ENCODE measurements around the gene IREB2. TPM values are rescaled to one million over a fixed set of nuclear protein-coding genes. Genes with fewer than 3 reads are reported as not detected.

The IREB2 gene
- total RNA-seq, 5 donors from 2014 or later (not counting 1 experiment from before 2014, with no cell fraction given) = 58.7 to 71.5 (median 65.1) TPM

DNA sequence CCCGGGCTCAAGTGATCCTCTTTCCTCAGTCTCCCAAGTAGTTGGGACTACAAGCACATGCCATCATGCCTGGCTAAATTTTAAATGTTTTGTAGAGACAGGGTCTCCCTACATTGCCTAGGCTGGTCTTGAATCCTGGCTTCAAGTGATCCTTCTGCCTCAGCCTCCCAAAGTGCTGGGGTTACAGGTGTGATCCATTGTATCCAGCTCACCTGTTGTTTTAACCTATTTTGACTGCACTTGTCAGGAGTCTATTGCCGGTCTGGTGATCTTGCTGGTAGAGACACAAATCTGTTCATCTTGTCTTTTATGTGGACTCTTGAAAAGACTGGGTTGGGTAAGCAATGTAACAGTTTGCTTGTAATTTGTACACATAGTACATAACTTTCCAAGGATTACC is 7.9 kb downstream of the IREB2 start:
- Histone ChIP-seq H3K9me3 (no peaks in the 10 kb centered on the region), H3K36me3 (ENCODE audit: control insufficient read depth in 2 of 2, extremely low read depth in 1 of 2, insufficient read depth in 1 of 2, low read length in 1 of 2) (peaks cover 5 to 48% of the 10 kb centered on the region in 2 donors), H3K4me1 (ENCODE audit: control insufficient read depth in 1 of 2, extremely low read depth in 1 of 2, insufficient read depth in 2 of 2, low read length in 2 of 2) (peaks cover 5 to 14% of the 10 kb centered on the region in 2 experiments), H3K4me3 (ENCODE audit: control insufficient read depth in 1 of 2, extremely low read depth in 1 of 2, low read length in 1 of 2) (no peak overlapping the region), H3K27ac (ENCODE audit: low read length) (no peak overlapping the region), H3K27me3 (replicated peaks in 1 of 2; ENCODE audit: control insufficient read depth in 2 of 2, extremely low read depth in 1 of 2, insufficient read depth in 2 of 2, low read length in 1 of 2) (no peaks in the 10 kb centered on the region)
- Mint-ChIP-seq H3K4me3 (no peak overlapping the region), H3K27me3 (no peaks in the 10 kb centered on the region), H3K9me3 (no peaks in the 10 kb centered on the region), H3K4me1 (peaks cover 73 to 87% (median 75%) of the 10 kb centered on the region in 3 donors), H3K27ac (no peak overlapping the region), H3K36me3 (peaks cover 44% of the 10 kb centered on the region)
- whole genome bisulfite sequencing (ENCODE audit: insufficient coverage) = no CpG with 5 or more reads among the region's 2 CpGs
- CTCF ChIA-PET = no interaction called here
- POLR2A ChIA-PET = no interaction called here
- DNase-seq = no peak
- no peak for ATAC-seq (replicated peaks in 1 of 4)

DNA sequence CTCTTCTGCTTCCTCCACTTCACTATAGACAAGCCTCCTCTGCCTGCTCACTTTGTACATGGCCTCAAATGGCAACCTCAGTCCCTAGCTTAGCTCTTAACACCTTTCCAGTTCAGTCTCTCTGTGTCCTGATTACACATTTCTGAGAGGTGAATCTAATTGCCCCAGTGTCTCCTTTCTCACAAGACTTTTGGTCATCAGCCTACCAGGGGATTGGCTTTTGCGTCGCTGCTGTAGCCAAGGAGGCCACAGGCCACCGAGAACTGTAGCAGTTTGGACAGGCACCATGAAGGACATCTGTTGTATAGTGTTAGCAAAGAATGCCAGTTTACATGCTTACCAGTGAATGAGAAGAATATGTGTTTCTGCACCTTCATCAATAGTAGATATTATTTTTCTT is 8.5 kb downstream of the IREB2 start:
- H3K27me3 ChIP-seq (replicated peaks in 1 of 2; ENCODE audit: control insufficient read depth in 2 of 2, extremely low read depth in 1 of 2, insufficient read depth in 2 of 2, low read length in 1 of 2) = no peaks in the 10 kb centered on the region
- no peak overlapping the region for H3K4me3 ChIP-seq (ENCODE audit: control insufficient read depth in 1 of 2, extremely low read depth in 1 of 2, low read length in 1 of 2)
- no peak overlapping the region for H3K27ac ChIP-seq (ENCODE audit: low read length)
- H3K9me3 ChIP-seq = no peaks in the 10 kb centered on the region
- Mint-ChIP-seq H3K27ac (no peak overlapping the region), H3K4me1 (peaks cover 66 to 81% (median 69%) of the 10 kb centered on the region in 3 donors), H3K4me3 (no peak overlapping the region), H3K27me3 (no peaks in the 10 kb centered on the region), H3K9me3 (no peaks in the 10 kb centered on the region), H3K36me3 (peaks cover 40% of the 10 kb centered on the region)
- H3K36me3 ChIP-seq (ENCODE audit: control insufficient read depth in 2 of 2, extremely low read depth in 1 of 2, insufficient read depth in 1 of 2, low read length in 1 of 2) = peaks cover 5 to 44% of the 10 kb centered on the region in 2 donors
- H3K4me1 ChIP-seq (ENCODE audit: control insufficient read depth in 1 of 2, extremely low read depth in 1 of 2, insufficient read depth in 2 of 2, low read length in 2 of 2) = peaks cover 3 to 15% of the 10 kb centered on the region in 2 experiments
- POLR2A ChIA-PET = no interaction called here
- no CpG with 5 or more reads among the region's 3 CpGs for WGBS (ENCODE audit: insufficient coverage)
- CTCF ChIA-PET = interaction anchor here in 1 of 2 donors (0.6 kb wide), 1 partner anchor 32 kb away, joined by 5 read pairs; no protein-coding TSS in a partner anchor
- ATAC-seq (replicated peaks in 1 of 4) (no peak), DNase-seq (no peak)

DNA sequence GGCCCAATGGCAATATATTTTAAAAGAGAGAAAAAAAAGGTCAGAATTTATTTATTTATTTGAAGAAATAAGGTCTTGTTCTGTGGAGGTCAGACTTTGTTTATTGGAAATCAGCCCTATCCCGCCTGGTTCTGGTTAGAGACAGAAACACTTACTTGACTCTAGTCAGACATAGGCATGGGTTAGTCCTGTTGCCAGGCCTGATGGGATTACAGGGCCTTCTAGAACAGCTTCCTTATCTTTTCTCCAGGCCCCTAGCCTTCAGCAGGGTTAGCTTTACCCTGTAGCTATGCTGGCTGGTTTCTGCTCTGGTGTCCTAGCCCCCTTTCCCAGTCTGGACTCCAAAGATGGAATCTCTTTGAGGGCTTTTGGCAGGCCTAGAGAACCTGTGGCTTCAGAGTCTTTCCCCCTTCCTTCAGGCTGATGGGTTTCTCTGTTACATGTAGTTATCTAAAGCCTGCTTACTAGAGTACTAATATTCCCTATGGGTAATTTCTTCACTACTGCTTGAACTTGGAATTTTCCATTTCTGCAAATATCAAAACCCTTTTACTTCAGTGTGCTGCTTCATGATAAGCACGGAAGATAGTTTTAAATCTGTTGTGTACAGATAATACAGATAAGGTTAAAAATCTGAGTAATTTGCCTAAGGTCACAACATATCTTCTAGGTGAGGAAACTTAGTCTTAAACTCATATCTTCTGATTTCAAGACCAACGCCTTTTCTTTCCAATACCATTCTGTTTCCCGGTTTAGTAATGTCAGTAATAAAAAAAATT is 10.6 kb downstream of the IREB2 start:
- H3K27me3 Mint-ChIP-seq = no peaks in the 10 kb centered on the region
- WGBS (ENCODE audit: insufficient coverage) = no CpG with 5 or more reads among the region's 4 CpGs
- no peaks in the 10 kb centered on the region for H3K27me3 ChIP-seq (replicated peaks in 1 of 2; ENCODE audit: control insufficient read depth in 2 of 2, extremely low read depth in 1 of 2, insufficient read depth in 2 of 2, low read length in 1 of 2)
- ATAC-seq (replicated peaks in 1 of 4) (no peak), DNase-seq (no peak)
- H3K36me3 Mint-ChIP-seq = peaks cover 35% of the 10 kb centered on the region
- no peak overlapping the region for H3K27ac ChIP-seq (ENCODE audit: low read length)
- no peak overlapping the region for H3K4me3 Mint-ChIP-seq
- no peak overlapping the region for H3K27ac Mint-ChIP-seq
- POLR2A ChIA-PET = no interaction called here
- no peaks in the 10 kb centered on the region for H3K9me3 ChIP-seq
- no peak overlapping the region for H3K4me3 ChIP-seq (ENCODE audit: control insufficient read depth in 1 of 2, extremely low read depth in 1 of 2, low read length in 1 of 2)
- CTCF ChIA-PET = no interaction called here
- H3K4me1 Mint-ChIP-seq = peaks cover 71 to 86% (median 72%) of the 10 kb centered on the region in 3 donors
- H3K36me3 ChIP-seq (ENCODE audit: control insufficient read depth in 2 of 2, extremely low read depth in 1 of 2, insufficient read depth in 1 of 2, low read length in 1 of 2) = peaks cover 5 to 30% of the 10 kb centered on the region in 2 donors
- no peaks in the 10 kb centered on the region for H3K9me3 Mint-ChIP-seq
- H3K4me1 ChIP-seq (ENCODE audit: control insufficient read depth in 1 of 2, extremely low read depth in 1 of 2, insufficient read depth in 2 of 2, low read length in 2 of 2) = peaks cover 9 to 20% of the 10 kb centered on the region in 2 experiments

DNA sequence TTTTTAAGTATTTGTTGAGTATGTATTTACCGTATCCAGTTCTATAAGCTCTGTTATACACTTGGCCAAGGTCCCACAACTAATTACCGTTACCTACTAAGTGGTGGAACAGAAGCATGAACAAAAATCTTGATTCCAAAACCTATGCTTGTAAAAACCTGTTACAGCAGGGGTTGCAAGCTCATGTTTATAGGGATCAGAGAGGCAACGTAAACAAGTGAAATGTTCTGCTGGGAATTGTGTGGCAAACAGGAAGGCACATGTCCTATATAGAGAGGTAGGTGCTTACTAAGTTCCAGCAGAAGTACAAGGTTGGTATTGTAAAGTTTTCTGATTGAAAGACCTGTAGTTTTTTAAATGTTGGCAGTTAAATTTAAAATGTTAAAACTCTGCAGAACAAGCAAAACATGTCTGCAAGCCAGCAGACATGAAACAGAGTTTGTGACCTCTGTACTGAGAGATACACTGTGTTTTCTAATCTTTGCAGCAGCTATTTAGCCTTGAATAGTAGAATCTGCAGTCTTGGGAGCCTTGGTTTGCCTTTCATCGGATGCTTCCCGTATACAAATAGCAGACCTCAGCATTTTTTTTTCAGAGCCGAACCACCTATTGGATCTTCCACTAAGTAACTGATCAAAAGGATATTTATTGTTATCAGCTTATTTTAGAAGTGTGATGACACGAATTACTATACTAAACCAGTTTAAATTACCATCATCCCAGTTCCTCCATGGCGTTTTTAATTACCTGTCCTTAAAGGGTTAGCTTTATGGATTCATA is 11.4 kb downstream of the IREB2 start:
- no peak for ATAC-seq (replicated peaks in 1 of 4)
- ChIA-PET CTCF (interaction anchor here in 1 of 2 donors (1.0 kb wide), 1 partner anchor 26 kb away, joined by 3 read pairs; no protein-coding TSS in a partner anchor), POLR2A (no interaction called here)
- Histone ChIP-seq H3K27ac (ENCODE audit: low read length) (no peak overlapping the region), H3K4me3 (ENCODE audit: control insufficient read depth in 1 of 2, extremely low read depth in 1 of 2, low read length in 1 of 2) (no peak overlapping the region), H3K4me1 (ENCODE audit: control insufficient read depth in 1 of 2, extremely low read depth in 1 of 2, insufficient read depth in 2 of 2, low read length in 2 of 2) (peaks cover 10 to 20% of the 10 kb centered on the region in 2 experiments), H3K27me3 (replicated peaks in 1 of 2; ENCODE audit: control insufficient read depth in 2 of 2, extremely low read depth in 1 of 2, insufficient read depth in 2 of 2, low read length in 1 of 2) (no peaks in the 10 kb centered on the region), H3K36me3 (ENCODE audit: control insufficient read depth in 2 of 2, extremely low read depth in 1 of 2, insufficient read depth in 1 of 2, low read length in 1 of 2) (peaks cover 5 to 22% of the 10 kb centered on the region in 2 donors), H3K9me3 (no peaks in the 10 kb centered on the region)
- H3K27me3 Mint-ChIP-seq = no peaks in the 10 kb centered on the region
- 80% methylated on average over 1 of the region's 8 CpGs for WGBS (ENCODE audit: insufficient coverage)
- H3K9me3 Mint-ChIP-seq = no peaks in the 10 kb centered on the region
- no peak for DNase-seq
- no peak overlapping the region for H3K4me3 Mint-ChIP-seq
- peaks cover 30% of the 10 kb centered on the region for H3K36me3 Mint-ChIP-seq
- H3K27ac Mint-ChIP-seq = no peak overlapping the region
- H3K4me1 Mint-ChIP-seq = peaks cover 73 to 85% (median 74%) of the 10 kb centered on the region in 3 donors

DNA sequence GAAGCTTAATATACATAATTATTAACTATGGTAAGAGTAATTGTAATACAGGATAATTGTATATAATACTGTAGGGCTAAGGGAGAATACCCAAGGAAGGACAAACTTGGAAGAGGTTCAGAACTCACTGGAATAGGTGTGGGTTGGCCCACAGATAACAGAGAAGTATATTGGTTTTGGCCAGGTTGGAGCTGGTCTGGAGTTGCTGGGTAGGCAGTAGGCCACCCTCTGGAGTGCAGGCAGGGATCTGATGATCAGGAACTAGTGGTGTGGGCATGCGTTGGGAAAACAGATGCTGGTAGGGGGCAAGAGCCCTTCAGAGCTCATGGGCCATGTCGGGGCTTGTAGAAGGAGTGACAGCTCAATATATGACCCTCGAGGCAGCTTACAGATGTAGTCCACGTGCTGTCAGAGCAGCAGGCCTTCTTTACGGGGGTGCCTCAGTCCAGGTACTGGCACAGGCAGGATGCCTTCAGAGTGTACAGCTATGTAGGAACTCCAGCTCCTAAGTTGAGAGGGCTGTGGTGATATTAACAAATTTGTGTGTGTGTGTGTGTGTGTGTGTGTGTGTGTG is 12.4 kb downstream of the IREB2 start:
- ATAC-seq (replicated peaks in 1 of 4) (no peak), DNase-seq (no peak)
- Histone ChIP-seq H3K27me3 (replicated peaks in 1 of 2; ENCODE audit: control insufficient read depth in 2 of 2, extremely low read depth in 1 of 2, insufficient read depth in 2 of 2, low read length in 1 of 2) (no peaks in the 10 kb centered on the region), H3K4me1 (ENCODE audit: control insufficient read depth in 1 of 2, extremely low read depth in 1 of 2, insufficient read depth in 2 of 2, low read length in 2 of 2) (peaks cover 10 to 29% of the 10 kb centered on the region in 2 experiments), H3K9me3 (no peaks in the 10 kb centered on the region), H3K4me3 (ENCODE audit: control insufficient read depth in 1 of 2, extremely low read depth in 1 of 2, low read length in 1 of 2) (no peak overlapping the region), H3K36me3 (ENCODE audit: control insufficient read depth in 2 of 2, extremely low read depth in 1 of 2, insufficient read depth in 1 of 2, low read length in 1 of 2) (peaks cover 5 to 21% of the 10 kb centered on the region in 2 donors), H3K27ac (ENCODE audit: low read length) (no peak overlapping the region)
- Mint-ChIP-seq H3K27ac (no peak overlapping the region), H3K4me3 (no peak overlapping the region), H3K9me3 (no peaks in the 10 kb centered on the region), H3K36me3 (peaks cover 27% of the 10 kb centered on the region), H3K27me3 (no peaks in the 10 kb centered on the region), H3K4me1 (peaks cover 76 to 90% (median 79%) of the 10 kb centered on the region in 3 donors)
- ChIA-PET POLR2A (no interaction called here), CTCF (interaction anchor here (0.6 to 1.0 kb wide), 5 partner anchors 16 to 519 kb away, joined by 3 to 6 read pairs (median 3); no protein-coding TSS in a partner anchor)
- 71% methylated on average over 5 of the region's 5 CpGs for WGBS (ENCODE audit: insufficient coverage)

DNA sequence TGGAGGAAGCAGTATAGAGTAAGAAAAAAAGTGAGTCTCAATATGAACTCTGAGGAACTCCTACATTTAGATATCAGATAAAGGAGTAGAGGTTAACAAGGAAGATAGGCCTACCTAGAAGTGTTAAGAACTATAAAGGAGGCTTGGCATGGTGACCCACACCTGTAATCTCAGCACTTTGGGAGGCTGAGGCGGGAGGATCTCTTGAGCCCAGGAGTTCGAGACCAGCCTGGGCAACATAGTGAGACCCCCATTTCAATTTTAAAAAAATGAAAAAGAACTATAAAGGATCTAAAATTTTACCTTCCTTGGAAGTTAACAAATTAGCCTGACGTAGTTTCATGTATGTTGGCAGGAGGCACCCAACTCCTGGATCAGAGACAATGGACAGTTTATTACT is 14.5 kb downstream of the IREB2 start:
- peaks cover 77 to 88% (median 81%) of the 10 kb centered on the region in 3 donors for H3K4me1 Mint-ChIP-seq
- peak overlapping the region in 1 of 2 donors; percentile 18 for H3K27ac Mint-ChIP-seq

More for the DNA sequence above, 14.5 kb downstream of the IREB2 start:
- H3K27ac ChIP-seq (ENCODE audit: low read length) = no peak overlapping the region
- WGBS (ENCODE audit: insufficient coverage) = no CpG with 5 or more reads among the region's 3 CpGs
- no peaks in the 10 kb centered on the region for H3K9me3 ChIP-seq
- peaks cover 3 to 5% of the 10 kb centered on the region in 2 donors for H3K36me3 ChIP-seq (ENCODE audit: control insufficient read depth in 2 of 2, extremely low read depth in 1 of 2, insufficient read depth in 1 of 2, low read length in 1 of 2)
- no peak for DNase-seq
- no peak overlapping the region for H3K4me3 ChIP-seq (ENCODE audit: control insufficient read depth in 1 of 2, extremely low read depth in 1 of 2, low read length in 1 of 2)
- ChIA-PET POLR2A (interaction anchor here in 1 of 2 donors (0.5 kb wide), 1 partner anchor 26 kb away, joined by 3 read pairs; no protein-coding TSS in a partner anchor), CTCF (no interaction called here)
- H3K4me1 ChIP-seq (ENCODE audit: control insufficient read depth in 1 of 2, extremely low read depth in 1 of 2, insufficient read depth in 2 of 2, low read length in 2 of 2) = peaks cover 10 to 33% of the 10 kb centered on the region in 2 experiments
- Mint-ChIP-seq H3K36me3 (peaks cover 12% of the 10 kb centered on the region), H3K27me3 (no peaks in the 10 kb centered on the region), H3K4me3 (no peak overlapping the region), H3K9me3 (no peaks in the 10 kb centered on the region)
- H3K27me3 ChIP-seq (replicated peaks in 1 of 2; ENCODE audit: control insufficient read depth in 2 of 2, extremely low read depth in 1 of 2, insufficient read depth in 2 of 2, low read length in 1 of 2) = no peaks in the 10 kb centered on the region
- ATAC-seq (replicated peaks in 1 of 4) = no peak

All from T-cell (primary cell).